ENCODE data around the gene PLCB2.
A peak's percentile ranks its signal among the peaks of the same experiment; 100 is the strongest.

PLCB2 gene

GRCh38 chr15:40248006-40248783 lies 59.5 kb downstream of the PLCB2 start:
- DNase-seq = no peak

GRCh38 chr15:40247406-40247971 lies 60.2 kb downstream of the PLCB2 start:
- no peak for DNase-seq

GRCh38 chr15:40246496-40247280 lies 61.0 kb downstream of the PLCB2 start:
- DNase-seq = no peak

- DNase-seq = no peak
Measured at GRCh38 chr15:40245666-40246450, 61.9 kb downstream of the PLCB2 start.

- DNase-seq = no peak
Measured at GRCh38 chr15:40244961-40245523, 62.7 kb downstream of the PLCB2 start.

GRCh38 chr15:40243126-40243810 lies 64.5 kb downstream of the PLCB2 start:
- DNase-seq = no peak

- DNase-seq = no peak
Measured at GRCh38 chr15:40242601-40243000, 65.1 kb downstream of the PLCB2 start.

- no peak for DNase-seq
Measured at GRCh38 chr15:40242213-40242599, 65.5 kb downstream of the PLCB2 start.

GRCh38 chr15:40241269-40242212 lies 66.2 kb downstream of the PLCB2 start:
- DNase-seq = no peak

GRCh38 chr15:40240619-40241221 lies 67.0 kb downstream of the PLCB2 start:
- DNase-seq = no peak

GRCh38 chr15:40239693-40240618 lies 67.8 kb downstream of the PLCB2 start:
- DNase-seq = no peak

GRCh38 chr15:40239404-40239692 lies 68.4 kb downstream of the PLCB2 start:
- DNase-seq = no peak

- peak; percentile 16 to 26 for DNase-seq
Measured at GRCh38 chr15:40238532-40239403, 69.0 kb downstream of the PLCB2 start, which contains the start of gene PAK6. Gene PAK6 (plus strand): TSS chr15:40239063. CDS start chr15:40264786, 25,723 bp downstream.
